Spleen (tissue), 7 donors: Measurements from ENCODE around the gene ZNF254.

ENCODE experiments used
- CTCF ChIP-seq, 11 experiments: fragments of 200-600 bp in 7 of 11; fragments of 450-650 bp in 4 of 11; sonication (generic) in 4 of 11; IDR thresholded peaks in 8 of 11; conservative IDR thresholded peaks in 3 of 11; 1 replicate in 7 of 11; 2 replicates in 4 of 11; pipeline versions ENCODE4 v1.4.0 to v1.8.0; 2016 to 2021; ENCODE audit warnings: antibody characterized with exemption in 11 of 11, inconsistent platforms in 4 of 11, mild to moderate bottlenecking in 1 of 11
- POLR2A ChIP-seq, 3 donors: fragments of 450-650 bp; IDR thresholded peaks; one replicate each; pipeline ENCODE4 v1.5.1; 2017; ENCODE audit warnings: antibody characterized with exemption in 3 of 3, mild to moderate bottlenecking in 1 of 3
- POLR2AphosphoS5 ChIP-seq, 3 donors: sonication (generic); formaldehyde crosslinking; IDR thresholded peaks; one replicate each; pipeline ENCODE4 v1.5.1; 2017; ENCODE audit warnings: antibody characterized with exemption in 3 of 3
- donor health status: DM: no; HTN: no; CAD: no; lungs with moderate emphysema.
- donor health status: DM: no; HTN: no; CAD: no.
- donor health status: DM: no; HTN: no; CAD: no.

- TF ChIP-seq POLR2A (IDR thresholded peaks at IDR 0.05) (no peak), CTCF (IDR thresholded peaks at IDR 0.05 in 8 of 11, conservative IDR thresholded peaks at IDR 0.05 in 3 of 11) (no peak), POLR2AphosphoS5 (IDR thresholded peaks at IDR 0.05) (no peak)
These were observed 54.6 kb downstream of the ZNF254 start for GRCh38 chr19:24141612-24142011.
